ENCODE results near the gene CHMP1A. TPM values are rescaled to one million over a fixed set of nuclear protein-coding genes. Genes with fewer than 3 reads are reported as not detected.

The CHMP1A gene
- total and polyA plus RNA-seq, 2 of the 8 experiments (the other 6 are each of a cell fraction or from before 2014, with no cell fraction given): 64.4 to 75.8 TPM

DNA sequence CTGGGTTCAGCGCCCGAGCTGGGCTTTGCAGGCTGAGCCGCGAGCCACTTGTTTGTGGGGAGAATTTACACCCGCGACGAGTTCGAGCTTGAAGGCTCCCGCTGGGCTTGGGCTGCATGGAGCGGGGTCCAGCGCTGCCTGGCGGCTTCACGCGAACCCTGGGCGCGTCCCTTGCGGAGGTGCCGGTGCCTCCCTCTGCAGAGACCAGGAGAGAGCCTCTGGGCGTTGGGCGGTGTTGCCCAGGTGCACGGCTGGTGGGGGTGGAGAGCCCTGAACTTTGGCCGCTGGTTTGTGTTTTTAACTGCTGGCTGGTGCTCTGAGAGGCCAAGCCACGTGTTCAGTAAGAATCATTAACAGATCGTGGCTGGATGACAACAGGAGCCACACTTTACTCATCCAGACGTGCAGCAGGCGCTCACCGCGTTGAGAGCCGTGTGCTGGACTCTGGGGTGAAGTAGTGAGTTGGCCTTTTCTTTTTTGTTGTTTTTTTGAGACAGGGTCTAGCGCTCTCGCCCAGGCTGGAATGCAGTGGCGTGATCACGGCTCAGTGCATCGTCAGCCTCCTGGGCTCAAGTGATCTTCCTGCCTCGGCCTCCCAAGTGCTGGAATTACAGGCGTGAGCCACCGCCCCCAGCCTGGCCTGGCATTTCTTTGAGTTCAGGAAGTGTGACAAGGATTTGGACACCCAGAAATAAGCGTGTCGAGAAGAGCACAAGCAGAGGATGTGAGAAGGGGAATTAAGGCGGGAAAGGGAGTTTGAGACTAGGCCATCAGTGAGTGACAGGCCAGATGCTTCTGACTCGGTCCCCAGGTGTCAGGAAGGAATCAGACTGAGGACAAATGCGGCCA, 29.8 kb upstream of the CHMP1A start (continued):
- TF ChIP-seq SIN3A (conservative IDR thresholded peaks at IDR 0.05 in 1 of 2, IDR thresholded peaks at IDR 0.05 in 1 of 2; ENCODE audit: low read depth in 1 of 2, low read length in 2 of 2): 0 out of 4 replicates have a peak, but pooled peaks of 1 of the 2 experiments have one; percentile 54
- peak; percentile 1; the same call in 1 of the 2 replicates for TF ChIP-seq RBBP5 (IDR thresholded peaks at IDR 0.05; ENCODE audit: borderline replicate concordance, low read depth, low read length)

Data from H1 (cell line).